Keratinocyte (primary cell): ENCODE data around the gene SPTBN1.

Source experiments
- EZH2 ChIP-seq: IDR thresholded peaks from one replicate; pipeline ENCODE4 v1.6.1; 2012; ENCODE audit warnings: inconsistent platforms, mild to moderate bottlenecking, low read length, moderate library complexity
- TF ChIP-seq, protein P1 (sequence below), 3 experiments: IDR thresholded peaks in 1 of 3; conservative IDR thresholded peaks in 1 of 3; optimal IDR thresholded peaks in 1 of 3; 2 replicates in 2 of 3; 3 replicates in 1 of 3; pipeline versions ENCODE3 to v1.5.1; 2011; ENCODE audit warnings: low read length in 3 of 3, mild to moderate bottlenecking in 3 of 3, moderate library complexity in 2 of 3, control low read depth in 1 of 3, inconsistent platforms in 1 of 3; ENCODE audit not compliant: insufficient read depth in 2 of 3; ENCODE audit errors: extremely low read depth in 1 of 3

DNA sequence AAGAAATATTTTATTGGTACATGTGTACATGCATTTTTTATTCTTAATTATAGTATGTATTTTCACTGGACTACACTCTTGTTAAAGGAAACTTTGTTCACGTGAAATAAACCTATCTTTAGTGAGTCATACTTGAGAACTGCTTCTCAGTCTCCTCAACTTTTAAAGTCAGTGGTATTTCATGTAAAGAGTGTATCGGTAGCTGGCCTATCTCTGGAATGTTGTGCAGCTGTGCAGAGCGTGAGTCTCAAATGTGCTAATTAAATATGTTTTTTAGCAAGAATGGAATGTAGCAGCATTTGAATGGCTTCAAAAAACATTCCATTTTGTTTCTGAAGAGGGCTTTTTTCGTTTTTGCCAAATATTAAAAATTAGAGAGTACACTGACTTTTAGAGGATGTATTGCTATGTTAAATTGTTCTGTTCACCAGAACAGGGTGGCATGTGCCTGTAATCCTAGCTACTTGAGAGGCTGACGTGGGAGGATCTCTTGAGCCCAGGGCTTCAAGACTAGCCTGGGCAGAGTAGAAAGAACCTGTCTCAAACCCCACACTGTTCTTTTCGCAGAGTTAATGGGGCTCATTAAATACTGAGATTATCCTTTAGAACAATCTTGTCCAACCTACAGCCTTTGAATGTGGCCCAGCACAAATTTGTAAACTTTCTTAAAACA is 14.3 kb downstream of the SPTBN1 start:
- no peak for TF ChIP-seq EZH2
- TF ChIP-seq, protein P1, sequence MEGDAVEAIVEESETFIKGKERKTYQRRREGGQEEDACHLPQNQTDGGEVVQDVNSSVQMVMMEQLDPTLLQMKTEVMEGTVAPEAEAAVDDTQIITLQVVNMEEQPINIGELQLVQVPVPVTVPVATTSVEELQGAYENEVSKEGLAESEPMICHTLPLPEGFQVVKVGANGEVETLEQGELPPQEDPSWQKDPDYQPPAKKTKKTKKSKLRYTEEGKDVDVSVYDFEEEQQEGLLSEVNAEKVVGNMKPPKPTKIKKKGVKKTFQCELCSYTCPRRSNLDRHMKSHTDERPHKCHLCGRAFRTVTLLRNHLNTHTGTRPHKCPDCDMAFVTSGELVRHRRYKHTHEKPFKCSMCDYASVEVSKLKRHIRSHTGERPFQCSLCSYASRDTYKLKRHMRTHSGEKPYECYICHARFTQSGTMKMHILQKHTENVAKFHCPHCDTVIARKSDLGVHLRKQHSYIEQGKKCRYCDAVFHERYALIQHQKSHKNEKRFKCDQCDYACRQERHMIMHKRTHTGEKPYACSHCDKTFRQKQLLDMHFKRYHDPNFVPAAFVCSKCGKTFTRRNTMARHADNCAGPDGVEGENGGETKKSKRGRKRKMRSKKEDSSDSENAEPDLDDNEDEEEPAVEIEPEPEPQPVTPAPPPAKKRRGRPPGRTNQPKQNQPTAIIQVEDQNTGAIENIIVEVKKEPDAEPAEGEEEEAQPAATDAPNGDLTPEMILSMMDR (optimal IDR thresholded peaks at IDR 0.05 in 1 of 3, IDR thresholded peaks at IDR 0.05 in 1 of 3, conservative IDR thresholded peaks at IDR 0.05 in 1 of 3; ENCODE audit: extremely low read depth in 1 of 3, insufficient read depth in 2 of 3, low read length in 3 of 3): no peak
